Ishikawa (cell line): Measurements from ENCODE around the gene PCDH9.

Experiments used
- CEBPB ChIP-seq: IDR thresholded peaks from 2 replicates; pipeline ENCODE4 v1.6.1; 2012
- EP300 ChIP-seq: IDR thresholded peaks from 2 replicates; pipeline ENCODE4 v1.6.1; 2012; ENCODE audit warnings: borderline replicate concordance
- NFIC ChIP-seq: IDR thresholded peaks from 2 replicates; pipeline ENCODE4 v1.6.1; 2012
- TCF12 ChIP-seq: IDR thresholded peaks from 2 replicates; pipeline ENCODE4 v1.6.1; 2012; ENCODE audit warnings: low read depth
- TEAD4 ChIP-seq: IDR thresholded peaks from 2 replicates; pipeline ENCODE4 v1.6.1; 2012
- YY1 ChIP-seq: IDR thresholded peaks from 2 replicates; pipeline ENCODE4 v1.6.1; 2012; ENCODE audit warnings: low read depth
- ZBTB7A ChIP-seq: IDR thresholded peaks from 2 replicates; pipeline ENCODE4 v1.6.1; 2012; ENCODE audit warnings: low read depth
- TF ChIP-seq, protein P1 (sequence below): IDR thresholded peaks from 2 replicates; pipeline ENCODE4 v1.6.1; 2012
- TF ChIP-seq, protein P2 (sequence below): IDR thresholded peaks from 2 replicates; pipeline ENCODE4 v1.6.1; 2012; ENCODE audit warnings: low read depth, mild to moderate bottlenecking

DNA sequence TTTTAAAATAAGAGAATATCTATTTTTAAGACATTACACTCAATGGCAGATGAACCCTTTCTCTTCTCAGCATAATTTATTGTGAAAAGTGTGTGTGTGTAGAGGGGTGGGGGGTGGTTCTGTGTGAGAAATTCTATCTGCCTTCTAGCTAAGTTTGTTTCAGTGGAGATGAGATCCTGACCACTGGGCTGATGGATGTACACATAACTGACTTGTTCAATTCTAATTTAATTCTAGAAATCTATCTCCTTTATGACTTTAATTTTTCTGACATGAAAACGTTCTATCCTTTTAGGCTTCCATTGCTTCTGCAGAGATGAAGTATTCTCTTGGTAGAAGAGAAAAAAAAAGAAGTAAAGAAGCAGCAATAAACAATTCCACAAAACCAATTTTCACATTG lies 891.6 kb downstream of the PCDH9 start:
- TF ChIP-seq NFIC (no peak), TEAD4 (no peak), ZBTB7A (no peak), CEBPB (no peak), EP300 (no peak), YY1 (no peak), TCF12 (no peak)
- TF ChIP-seq, protein P1, sequence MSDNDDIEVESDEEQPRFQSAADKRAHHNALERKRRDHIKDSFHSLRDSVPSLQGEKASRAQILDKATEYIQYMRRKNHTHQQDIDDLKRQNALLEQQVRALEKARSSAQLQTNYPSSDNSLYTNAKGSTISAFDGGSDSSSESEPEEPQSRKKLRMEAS: no peak
- TF ChIP-seq, protein P2, sequence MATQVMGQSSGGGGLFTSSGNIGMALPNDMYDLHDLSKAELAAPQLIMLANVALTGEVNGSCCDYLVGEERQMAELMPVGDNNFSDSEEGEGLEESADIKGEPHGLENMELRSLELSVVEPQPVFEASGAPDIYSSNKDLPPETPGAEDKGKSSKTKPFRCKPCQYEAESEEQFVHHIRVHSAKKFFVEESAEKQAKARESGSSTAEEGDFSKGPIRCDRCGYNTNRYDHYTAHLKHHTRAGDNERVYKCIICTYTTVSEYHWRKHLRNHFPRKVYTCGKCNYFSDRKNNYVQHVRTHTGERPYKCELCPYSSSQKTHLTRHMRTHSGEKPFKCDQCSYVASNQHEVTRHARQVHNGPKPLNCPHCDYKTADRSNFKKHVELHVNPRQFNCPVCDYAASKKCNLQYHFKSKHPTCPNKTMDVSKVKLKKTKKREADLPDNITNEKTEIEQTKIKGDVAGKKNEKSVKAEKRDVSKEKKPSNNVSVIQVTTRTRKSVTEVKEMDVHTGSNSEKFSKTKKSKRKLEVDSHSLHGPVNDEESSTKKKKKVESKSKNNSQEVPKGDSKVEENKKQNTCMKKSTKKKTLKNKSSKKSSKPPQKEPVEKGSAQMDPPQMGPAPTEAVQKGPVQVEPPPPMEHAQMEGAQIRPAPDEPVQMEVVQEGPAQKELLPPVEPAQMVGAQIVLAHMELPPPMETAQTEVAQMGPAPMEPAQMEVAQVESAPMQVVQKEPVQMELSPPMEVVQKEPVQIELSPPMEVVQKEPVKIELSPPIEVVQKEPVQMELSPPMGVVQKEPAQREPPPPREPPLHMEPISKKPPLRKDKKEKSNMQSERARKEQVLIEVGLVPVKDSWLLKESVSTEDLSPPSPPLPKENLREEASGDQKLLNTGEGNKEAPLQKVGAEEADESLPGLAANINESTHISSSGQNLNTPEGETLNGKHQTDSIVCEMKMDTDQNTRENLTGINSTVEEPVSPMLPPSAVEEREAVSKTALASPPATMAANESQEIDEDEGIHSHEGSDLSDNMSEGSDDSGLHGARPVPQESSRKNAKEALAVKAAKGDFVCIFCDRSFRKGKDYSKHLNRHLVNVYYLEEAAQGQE: no peak
